DMS53 treated with DMSO at 0.1 percent for 48 hours (cell line): ENCODE measurements around the gene ARHGEF16.

Source experiments
- DNase-seq: peaks from one replicate; lab custom pipeline; 2025; ENCODE audit not compliant: unreplicated experiment; lab: John Stamatoyannopoulos, UW

Gene ARHGEF16

DNA sequence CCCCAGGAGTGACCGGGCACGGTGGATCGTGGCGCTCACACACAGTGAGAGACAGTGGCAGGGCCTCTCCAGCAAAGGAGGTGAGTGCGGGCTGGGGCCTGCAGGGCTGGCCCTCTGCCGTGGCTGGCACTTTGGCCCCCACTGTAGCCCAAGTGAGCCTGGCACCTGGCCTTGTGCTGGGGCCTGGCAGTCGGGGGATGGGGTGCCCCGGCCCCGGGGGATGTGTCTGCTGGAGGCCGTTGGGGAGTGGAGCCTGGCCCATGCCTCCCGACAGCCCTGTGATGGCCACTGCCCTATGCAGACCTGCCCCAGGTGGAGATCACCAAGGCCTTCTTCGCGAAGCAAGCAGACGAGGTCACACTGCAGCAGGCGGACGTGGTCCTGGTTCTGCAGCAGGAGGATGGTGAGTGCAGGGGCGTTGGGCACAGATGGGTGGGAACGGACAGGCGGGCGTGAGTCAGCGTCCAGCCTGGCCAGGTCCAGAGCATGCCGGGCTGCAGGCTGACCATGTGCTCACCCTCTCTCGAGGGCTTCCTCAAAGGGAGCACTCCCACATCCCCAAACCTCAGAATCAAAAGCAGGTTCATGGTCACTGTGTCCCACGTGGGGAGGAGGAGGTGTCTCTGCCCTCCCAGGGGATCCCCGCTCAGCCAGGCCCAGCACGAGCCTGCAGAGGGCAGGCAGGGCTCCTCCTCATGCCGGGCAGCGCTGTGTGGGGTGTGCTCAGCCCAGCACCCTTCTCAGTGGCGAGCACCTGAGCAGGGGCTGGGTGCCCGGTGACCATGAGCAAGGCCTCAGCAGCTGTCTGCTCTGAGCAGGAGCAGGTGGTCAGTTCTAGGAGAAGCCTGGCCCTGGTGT is 25.3 kb downstream of the ARHGEF16 start:
- no peak for DNase-seq

DNA sequence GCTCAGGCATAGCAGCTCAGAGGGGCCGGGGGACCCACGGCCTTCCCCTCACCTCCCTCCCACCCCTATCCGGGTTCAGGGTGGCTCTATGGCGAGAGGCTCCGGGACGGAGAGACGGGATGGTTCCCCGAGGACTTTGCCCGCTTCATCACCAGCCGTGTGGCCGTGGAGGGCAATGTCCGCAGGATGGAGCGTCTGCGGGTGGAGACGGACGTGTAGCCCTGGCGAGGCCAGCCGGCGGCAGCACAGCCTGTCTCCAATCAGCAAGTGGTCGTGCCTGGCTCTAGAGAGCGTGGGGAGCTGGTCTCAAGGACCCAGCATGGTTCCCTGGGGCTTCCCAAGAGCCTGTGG is 25.9 kb downstream of the ARHGEF16 start:
- DNase-seq: no peak

DNA sequence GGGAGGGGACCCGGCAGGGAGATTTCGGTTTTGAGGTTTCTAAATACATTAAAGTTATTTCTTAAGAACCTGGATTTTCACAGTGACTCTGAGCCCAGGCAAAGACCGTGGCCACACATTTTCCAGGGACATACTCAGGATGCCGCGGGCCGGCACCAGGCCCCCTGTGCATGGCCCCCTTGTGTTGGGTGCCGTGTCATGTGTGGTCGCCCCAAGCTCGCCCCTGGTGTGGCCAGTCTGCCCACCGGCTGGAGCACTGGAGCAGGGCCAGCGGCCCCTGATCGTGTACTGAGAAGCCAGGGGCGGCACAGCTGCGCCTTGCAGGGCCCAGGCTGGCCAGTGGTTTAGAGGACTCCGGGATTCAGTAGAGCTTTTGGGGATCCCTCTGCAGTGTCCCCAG is 26.6 kb downstream of the ARHGEF16 start:
- DNase-seq: no peak

DNA sequence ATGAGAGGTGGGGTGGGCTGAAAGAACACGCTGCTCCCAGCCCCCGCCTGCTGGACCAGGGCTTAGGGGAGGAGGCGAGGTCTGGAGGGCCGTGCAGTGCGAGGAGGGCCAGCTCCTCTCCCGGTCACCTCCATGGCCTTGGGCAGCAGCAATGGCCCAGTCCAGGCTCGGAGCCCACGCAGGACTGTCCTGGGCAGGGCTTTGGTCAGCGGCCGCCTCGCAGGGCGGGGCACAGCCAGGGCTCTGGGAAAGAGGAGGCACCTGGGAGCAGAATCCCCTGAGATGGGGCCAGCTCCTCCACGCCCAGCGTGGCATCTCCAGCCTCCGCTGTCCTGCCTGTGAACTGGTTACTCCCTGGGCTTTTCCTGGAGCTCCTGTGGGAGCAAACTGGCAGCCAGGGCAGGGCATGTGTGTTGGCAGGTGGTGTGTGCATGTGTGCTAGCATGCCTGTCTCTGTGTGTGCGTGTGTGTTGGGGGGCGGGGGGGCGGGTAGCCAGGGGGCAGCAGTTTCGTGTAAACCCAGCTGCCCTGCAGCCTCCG is 27.4 kb downstream of the ARHGEF16 start:
- DNase-seq: no peak

GRCh38 chr1:3482378-3482849 is 27.9 kb downstream of the ARHGEF16 start:
- peak; percentile 65 for DNase-seq

DNA sequence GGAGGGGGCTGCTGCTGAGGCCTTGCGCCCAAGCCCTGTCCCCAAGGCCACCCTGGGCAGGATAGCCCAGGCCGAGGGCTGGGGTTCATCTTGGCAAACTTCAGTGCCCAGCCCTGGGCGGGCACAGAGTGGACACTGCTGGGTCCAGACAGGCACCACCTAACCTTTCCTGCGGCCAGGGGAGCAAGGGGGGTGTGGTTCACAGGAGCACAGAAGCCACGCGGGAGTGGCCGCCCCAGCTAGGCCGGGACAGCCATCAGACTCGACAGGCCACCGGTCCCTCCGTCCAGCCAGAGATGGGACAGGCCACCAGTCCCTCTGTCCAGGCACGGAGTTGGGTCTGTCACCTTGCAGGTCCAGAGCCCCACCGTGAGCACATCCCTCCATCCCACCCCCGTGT is 28.9 kb downstream of the ARHGEF16 start:
- no peak for DNase-seq

DNA sequence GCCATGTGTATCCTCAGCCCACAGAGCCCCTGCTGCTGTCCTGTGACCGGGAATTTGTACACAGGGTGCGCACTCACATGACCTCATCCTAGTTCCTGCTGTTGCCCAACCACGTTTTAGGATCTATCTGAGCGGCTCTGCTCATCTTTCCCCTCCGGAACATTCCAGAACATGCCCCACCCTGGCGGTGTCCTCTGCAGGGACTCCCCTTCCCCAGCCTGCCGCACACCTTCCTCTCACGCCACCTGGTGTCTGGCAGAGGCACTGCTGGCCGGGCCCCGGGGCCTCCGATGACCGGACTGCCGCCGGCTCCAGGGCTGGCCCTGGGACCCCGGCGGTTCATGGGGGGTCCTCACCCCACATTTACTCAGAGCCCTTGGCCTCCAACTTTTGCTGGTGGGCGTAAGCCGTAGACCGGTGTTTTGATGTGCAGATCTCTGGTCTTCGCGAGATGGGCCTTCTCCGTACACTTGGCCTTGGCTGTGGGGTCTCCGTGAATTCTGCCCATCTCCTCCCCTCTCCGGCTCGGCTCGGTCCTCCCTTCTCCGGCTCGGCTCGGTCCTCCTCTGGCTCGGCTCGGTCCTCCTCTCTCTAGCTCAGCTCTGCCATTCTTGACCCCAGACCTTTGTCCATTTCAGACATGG is 29.5 kb downstream of the ARHGEF16 start:
- no peak for DNase-seq

DNA sequence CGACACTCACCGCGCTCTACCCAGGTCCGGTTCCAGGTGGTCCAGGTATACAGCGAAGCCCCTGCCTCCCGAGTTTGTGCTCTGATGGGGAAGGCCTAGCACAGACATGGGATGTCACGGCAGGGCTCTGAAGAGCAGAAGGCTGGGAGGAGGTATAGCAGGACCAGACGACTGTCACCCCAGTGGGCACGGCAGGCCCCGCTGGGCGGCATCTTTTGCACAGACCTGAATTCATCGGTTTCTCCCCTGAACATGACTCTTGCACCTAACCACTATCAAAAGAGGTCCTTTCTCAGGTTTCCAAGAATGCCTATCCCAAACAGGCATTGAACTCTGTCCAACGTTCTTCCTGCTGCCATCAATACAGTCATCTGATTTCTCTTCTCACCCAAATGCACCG is 30.6 kb downstream of the ARHGEF16 start:
- DNase-seq: no peak

DNA sequence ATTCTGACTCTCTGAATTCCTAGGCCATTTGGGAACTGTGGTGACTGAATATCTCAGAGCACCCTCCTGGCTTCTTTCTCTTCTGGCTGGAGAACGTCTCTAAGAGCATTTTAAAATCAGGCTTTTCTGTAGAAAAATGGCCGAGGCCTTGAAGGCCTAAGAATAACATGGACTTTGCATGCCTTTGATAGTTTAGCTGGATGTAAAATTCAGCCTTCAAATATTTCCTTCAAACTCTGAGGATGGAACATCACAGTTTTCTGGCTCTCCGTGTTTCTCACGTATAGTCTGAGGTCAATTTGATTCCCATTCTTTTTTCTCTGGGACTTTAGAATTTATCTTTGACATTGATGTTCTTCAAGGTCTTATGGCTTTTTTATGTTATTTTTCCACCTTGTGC is 34.0 kb downstream of the ARHGEF16 start:
- no peak for DNase-seq

- DNase-seq: no peak
These were observed 35.7 kb downstream of the ARHGEF16 start for GRCh38 chr1:3490046-3490745.

GRCh38 chr1:3491291-3492246 is 37.1 kb downstream of the ARHGEF16 start:
- peak; percentile 27 for DNase-seq

GRCh38 chr1:3492545-3493246 is 38.2 kb downstream of the ARHGEF16 start:
- no peak for DNase-seq

DNA sequence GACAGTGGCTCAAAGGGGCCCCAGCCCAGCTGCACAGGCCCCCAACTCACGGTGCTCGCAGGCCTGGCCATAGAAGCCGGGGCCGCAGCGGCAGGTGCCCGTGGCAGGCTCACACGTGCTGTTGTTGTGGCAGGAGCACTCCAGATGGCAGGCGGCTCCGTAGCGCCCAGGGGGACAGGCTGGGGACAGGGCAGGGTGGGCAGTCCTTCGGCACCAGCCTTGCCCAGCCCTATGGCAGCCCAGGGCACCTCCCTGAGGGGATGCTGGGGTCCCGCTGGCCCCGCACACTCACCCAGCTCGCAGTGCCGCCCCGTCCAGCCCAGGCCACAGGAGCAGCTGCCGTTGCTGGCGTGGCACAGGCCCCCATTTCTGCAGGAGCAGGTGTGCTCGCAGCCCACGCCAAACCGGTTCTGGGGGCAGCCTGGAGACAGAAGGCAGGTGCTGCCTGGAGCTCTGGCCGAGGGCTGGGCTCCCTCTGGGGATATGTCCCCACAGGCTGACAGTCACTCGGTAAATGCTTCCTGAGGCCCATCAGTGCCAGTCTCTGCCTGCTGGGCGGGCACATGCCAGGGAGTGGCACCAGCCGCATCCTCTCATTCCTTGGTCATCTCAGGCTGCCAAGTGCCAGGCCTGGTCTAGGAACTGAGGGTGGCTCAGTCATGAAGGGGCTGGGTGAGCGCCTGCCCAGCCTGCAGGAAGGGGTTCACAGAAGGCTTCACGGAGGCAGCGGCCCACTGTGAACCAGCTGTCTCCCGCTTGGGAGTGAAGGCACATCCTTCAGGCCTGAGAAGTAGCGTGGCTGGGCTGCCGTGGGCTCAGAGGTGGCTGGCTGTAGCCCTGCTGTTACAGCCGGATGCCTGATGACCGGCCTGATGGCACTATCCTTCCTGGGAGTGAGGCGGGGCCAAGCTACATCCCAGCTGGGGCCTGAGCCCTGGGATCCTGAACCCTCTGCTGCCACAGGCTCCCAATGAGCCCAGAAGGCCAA is 40.1 kb downstream of the ARHGEF16 start:
- peak; percentile 6 for DNase-seq

- no peak for DNase-seq
These were observed 41.6 kb downstream of the ARHGEF16 start for GRCh38 chr1:3495776-3496745.

DNA sequence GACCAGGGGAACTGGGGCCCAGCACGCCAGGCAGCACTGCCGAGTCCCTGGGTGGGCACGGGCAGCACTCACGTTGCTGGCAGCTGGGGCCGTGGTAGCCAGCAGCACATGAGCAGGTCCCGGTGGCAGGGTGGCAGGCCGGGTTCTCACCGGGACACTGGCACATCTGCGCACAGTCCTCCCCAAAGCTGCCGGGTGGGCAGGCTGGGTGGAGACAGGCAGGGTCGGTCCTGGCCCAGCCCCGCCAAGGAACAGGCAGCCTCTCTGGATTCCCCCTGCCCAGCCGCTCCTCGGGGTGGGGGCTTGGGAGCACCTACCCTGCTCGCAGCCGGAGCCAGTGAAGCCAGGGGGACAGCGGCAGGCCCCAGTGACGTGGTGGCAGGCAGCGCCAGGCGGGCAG is 42.5 kb downstream of the ARHGEF16 start:
- DNase-seq: no peak

DNA sequence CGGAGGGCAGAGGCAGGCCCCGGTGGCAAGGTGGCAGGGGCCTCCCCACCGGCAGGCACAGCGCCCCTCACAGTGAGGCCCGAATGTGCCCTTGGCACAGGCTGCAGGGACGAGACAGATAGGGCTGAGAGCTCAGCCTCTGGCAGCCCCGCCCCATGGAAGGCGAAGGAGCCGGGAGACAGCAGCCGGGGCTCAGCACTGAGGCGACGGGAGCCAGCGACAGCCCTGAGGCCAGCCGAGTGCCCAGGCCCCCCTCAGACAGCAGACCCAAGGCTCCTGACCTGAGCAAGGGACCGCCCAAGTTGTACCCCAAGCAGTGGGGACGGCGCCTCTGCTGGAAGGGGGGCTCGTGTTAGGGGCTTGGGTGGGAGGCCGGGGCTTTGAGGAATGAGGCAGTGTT is 43.1 kb downstream of the ARHGEF16 start:
- no peak for DNase-seq

- DNase-seq: no peak
These were observed 43.9 kb downstream of the ARHGEF16 start for GRCh38 chr1:3498246-3498930.
